CD4-positive, CD25-positive, alpha-beta regulatory T cell (primary cell): ENCODE data around the gene GCNT2. TPM values are rescaled to one million over a fixed set of nuclear protein-coding genes. Genes with fewer than 3 reads are reported as not detected.
"Not testable (repeated sequence)": the region's sequence is repeated elsewhere in the genome, so short reads cannot be mapped to it uniquely, and the experiment has no call there.

Experiments used
- ATAC-seq, 2 donors: fragments of 150-1000 bp; cut with Tn5 transposase; one replicate each; pipeline ENCODE4 v1.10.0; 2021; ENCODE audit warnings: low read depth in 2 of 2, moderate number of reproducible peaks in 2 of 2, moderate library complexity in 1 of 2
- DNase-seq, 3 donors: peaks; one replicate each; pipeline versions ENCODE4 v3.0.0 to v3.0.0-alpha.2; 2012 to 2022; ENCODE audit warnings: mixed read lengths in 1 of 3
- H3K27ac ChIP-seq: one replicate; pipeline ENCODE4 v1.7.0; 2013; ENCODE audit warnings: mild to moderate bottlenecking, low read length; ENCODE audit not compliant: insufficient read depth, poor library complexity, severe bottlenecking
- H3K27me3 ChIP-seq: one replicate; pipeline ENCODE4 v1.7.0; 2013; ENCODE audit warnings: low read length; ENCODE audit not compliant: control insufficient read depth, insufficient read depth
- H3K36me3 ChIP-seq: one replicate; pipeline ENCODE4 v1.7.0; 2013; ENCODE audit warnings: mild to moderate bottlenecking, low read length, moderate library complexity; ENCODE audit not compliant: control insufficient read depth, insufficient read depth
- H3K4me1 ChIP-seq: 2 replicates; pipeline ENCODE4 v1.7.0; 2013; ENCODE audit warnings: mild to moderate bottlenecking, low read length; ENCODE audit not compliant: insufficient read depth, control insufficient read depth, poor library complexity, severe bottlenecking
- H3K4me3 ChIP-seq: one replicate; pipeline ENCODE4 v1.7.0; 2013; ENCODE audit warnings: low read depth, mild to moderate bottlenecking, low read length, moderate library complexity
- H3K9me3 ChIP-seq, 2 experiments: 1 replicate in 1 of 2; 2 replicates in 1 of 2; pipeline ENCODE4 v1.7.0; 2013; ENCODE audit warnings: low read length in 2 of 2, mild to moderate bottlenecking in 1 of 2, moderate library complexity in 1 of 2; ENCODE audit not compliant: control insufficient read depth in 2 of 2
- H3K27ac Mint-ChIP-seq, 3 donors: one replicate each; pipeline ENCODE4 v1.8.0; 2020 to 2022; ENCODE audit warnings: mild to moderate bottlenecking in 3 of 3, mixed read lengths in 3 of 3, moderate library complexity in 2 of 3
- H3K27me3 Mint-ChIP-seq: one replicate; pipeline ENCODE4 v1.8.0; 2022; ENCODE audit warnings: mild to moderate bottlenecking, mixed read lengths
- H3K36me3 Mint-ChIP-seq: one replicate; pipeline ENCODE4 v1.8.0; 2020; ENCODE audit warnings: mixed read lengths
- H3K4me1 Mint-ChIP-seq, 4 donors: one replicate each; pipeline ENCODE4 v1.8.0; 2020 to 2022; ENCODE audit warnings: mixed read lengths in 4 of 4, mild to moderate bottlenecking in 1 of 4
- H3K4me3 Mint-ChIP-seq, 4 donors: one replicate each; pipeline ENCODE4 v1.8.0; 2020 to 2022; ENCODE audit warnings: mild to moderate bottlenecking in 4 of 4, mixed read lengths in 4 of 4, moderate library complexity in 3 of 4
- H3K9me3 Mint-ChIP-seq, 7 donors: one replicate each; pipeline ENCODE4 v1.8.0; 2020 to 2022; ENCODE audit warnings: mixed read lengths in 7 of 7, mild to moderate bottlenecking in 3 of 7, moderate library complexity in 2 of 7
- polyA plus RNA-seq, 4 donors: library from polyadenylated mRNA; unstranded; fragments of 300-500 nt; fragmentation: Illumina TruSeq; gene quantifications; one replicate each; pipeline ENCODE4 v1.2.3, GENCODE V29; 2021
- total RNA-seq: library from RNA; stranded (reverse); gene quantifications from one replicate; pipeline ENCODE4 v1.2.3, GENCODE V29; 2022

GCNT2 gene
- total and polyA plus RNA-seq, 5 donors from 2014 or later = 0.72 to 6.9 (median 1.4) TPM

DNA sequence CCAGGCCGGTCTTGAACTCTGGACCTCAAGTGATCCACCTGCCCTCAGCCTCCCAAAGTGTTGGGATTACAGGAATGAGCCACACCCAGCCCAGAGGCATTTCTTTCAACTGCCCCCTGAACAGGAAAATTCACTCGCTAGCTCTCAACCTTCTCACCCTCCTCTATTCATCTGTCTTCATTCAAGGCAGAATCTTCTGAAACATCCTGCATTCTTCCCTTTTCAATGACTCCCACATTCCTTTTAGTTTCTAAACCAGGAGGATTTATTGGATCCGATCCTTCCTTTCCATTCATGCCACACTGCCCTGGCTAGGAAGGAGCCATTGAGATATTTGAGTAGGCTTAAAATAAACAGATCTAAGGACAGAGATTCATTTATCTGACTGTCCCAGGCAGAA is 120.4 kb downstream of the GCNT2 start:
- Mint-ChIP-seq H3K27ac (peak overlapping the region in 1 of 3 donors; percentile 27), H3K27me3 (peaks cover 6% of the 10 kb centered on the region), H3K4me1 (peaks cover 0 to 5% (median 0%) of the 10 kb centered on the region in 4 donors), H3K36me3 (no peaks in the 10 kb centered on the region), H3K9me3 (no peaks in the 10 kb centered on the region), H3K4me3 (no peak overlapping the region)
- no peak for ATAC-seq
- Histone ChIP-seq H3K27ac (no peak overlapping the region), H3K4me3 (no peak overlapping the region), H3K27me3 (peaks cover 1% of the 10 kb centered on the region), H3K36me3 (no peaks in the 10 kb centered on the region), H3K9me3 (no peaks in the 10 kb centered on the region), H3K4me1 (no peaks in the 10 kb centered on the region)
- no peak for DNase-seq

DNA sequence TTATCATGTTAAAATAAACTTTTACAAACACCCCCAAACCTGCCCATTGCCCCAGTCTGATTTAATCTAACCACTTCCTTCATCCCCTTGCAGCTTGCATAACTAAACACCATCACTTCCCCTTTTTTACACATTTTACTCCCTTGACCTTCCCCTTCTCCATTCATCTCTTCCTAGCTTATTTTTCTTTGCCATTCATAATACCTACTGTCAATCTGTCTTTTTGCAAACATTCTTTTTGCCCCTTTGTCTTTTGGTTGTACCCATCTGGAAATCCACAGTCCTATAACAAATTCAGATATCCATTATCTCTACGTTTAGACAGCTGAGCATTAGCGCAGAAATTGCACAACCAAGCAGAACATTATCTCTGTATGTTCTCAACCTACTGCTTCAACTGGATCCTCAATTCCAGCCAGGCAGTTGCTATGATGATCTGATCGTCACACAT is 122.1 kb downstream of the GCNT2 start:
- Histone ChIP-seq H3K4me3 (no peak overlapping the region), H3K4me1 (no peaks in the 10 kb centered on the region), H3K9me3 (no peaks in the 10 kb centered on the region), H3K36me3 (no peaks in the 10 kb centered on the region), H3K27me3 (peaks cover 1% of the 10 kb centered on the region), H3K27ac (no peak overlapping the region)
- H3K36me3 Mint-ChIP-seq = no peaks in the 10 kb centered on the region
- no peak overlapping the region for H3K27ac Mint-ChIP-seq
- H3K9me3 Mint-ChIP-seq = no peaks in the 10 kb centered on the region
- H3K4me1 Mint-ChIP-seq = peaks cover 0 to 5% (median 0%) of the 10 kb centered on the region in 4 donors
- H3K27me3 Mint-ChIP-seq = no peaks in the 10 kb centered on the region
- no peak overlapping the region for H3K4me3 Mint-ChIP-seq
- ATAC-seq (no peak), DNase-seq (no peak)

DNA sequence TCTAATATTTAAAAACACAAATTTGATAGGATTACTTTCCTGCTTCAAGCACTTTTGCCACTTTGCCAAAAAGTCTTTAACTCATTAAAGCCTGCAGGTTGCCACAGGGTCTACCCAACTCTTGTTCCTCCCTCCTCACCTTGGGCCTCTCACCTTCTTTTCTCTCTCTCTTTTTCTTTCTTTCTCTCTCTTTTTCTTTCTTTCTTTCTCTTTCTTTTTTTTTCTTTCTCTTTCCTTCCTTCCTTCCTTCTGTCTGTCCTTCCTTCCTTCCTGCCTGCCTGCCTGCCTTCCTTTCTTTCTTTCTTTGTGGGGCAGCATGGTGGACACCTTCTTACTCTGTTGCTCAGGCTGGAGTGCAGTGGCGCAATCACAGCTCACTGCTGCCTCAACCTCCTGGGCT is 123.1 kb downstream of the GCNT2 start:
- H3K27ac ChIP-seq = no peak overlapping the region
- no peak overlapping the region for H3K4me3 ChIP-seq
- H3K4me1 Mint-ChIP-seq = peaks cover 0 to 5% (median 0%) of the 10 kb centered on the region in 4 donors
- H3K4me1 ChIP-seq = no peaks in the 10 kb centered on the region
- ATAC-seq (no peak), DNase-seq (no peak)
- no peak overlapping the region for H3K27ac Mint-ChIP-seq
- no peaks in the 10 kb centered on the region for H3K27me3 Mint-ChIP-seq
- no peaks in the 10 kb centered on the region for H3K9me3 Mint-ChIP-seq
- H3K9me3 ChIP-seq = no peaks in the 10 kb centered on the region
- peaks cover under 1% of the 10 kb centered on the region for H3K27me3 ChIP-seq
- no peak overlapping the region for H3K4me3 Mint-ChIP-seq
- no peaks in the 10 kb centered on the region for H3K36me3 ChIP-seq
- no peaks in the 10 kb centered on the region for H3K36me3 Mint-ChIP-seq

- Mint-ChIP-seq H3K4me3 (peak overlapping the region in 2 of 4 donors; percentile 22 to 34), H3K4me1 (peaks cover 6 to 13% (median 9%) of the 10 kb centered on the region in 4 donors), H3K9me3 (peaks cover 0 to 5% (median 0%) of the 10 kb centered on the region in 7 donors), H3K27me3 (peaks cover 19% of the 10 kb centered on the region), H3K27ac (no peak overlapping the region), H3K36me3 (no peaks in the 10 kb centered on the region)
- Histone ChIP-seq H3K9me3 (no peaks in the 10 kb centered on the region), H3K27me3 (peaks cover 4% of the 10 kb centered on the region), H3K27ac (no peak overlapping the region), H3K36me3 (no peaks in the 10 kb centered on the region), H3K4me3 (no peak overlapping the region), H3K4me1 (peaks cover 7% of the 10 kb centered on the region)
- peak in 2 of 3 donors; percentile 2 to 51 for DNase-seq
- ATAC-seq = no peak
These were observed 134.4 kb downstream of the GCNT2 start for GRCh38 chr6:10655508-10656055.

GRCh38 chr6:10658910-10659698 is 138.0 kb downstream of the GCNT2 start:
- Histone ChIP-seq H3K4me1 (peaks cover 7% of the 10 kb centered on the region), H3K36me3 (no peaks in the 10 kb centered on the region), H3K9me3 (no peaks in the 10 kb centered on the region), H3K27me3 (peaks cover 2% of the 10 kb centered on the region), H3K4me3 (no peak overlapping the region), H3K27ac (no peak overlapping the region)
- Mint-ChIP-seq H3K9me3 (peaks cover 0 to 7% (median 0%) of the 10 kb centered on the region in 7 donors), H3K4me3 (peak overlapping the region in 3 of 4 donors; percentile 47 to 81 (median 70)), H3K27me3 (peaks cover 13% of the 10 kb centered on the region), H3K27ac (peak overlapping the region in 1 of 3 donors; percentile 56), H3K4me1 (peaks cover 6 to 13% (median 9%) of the 10 kb centered on the region in 4 donors), H3K36me3 (no peaks in the 10 kb centered on the region)
- DNase-seq (no peak), ATAC-seq (no peak)

- peak overlapping the region in 3 of 4 donors; percentile 7 to 66 (median 18) for H3K4me3 Mint-ChIP-seq
- H3K4me3 ChIP-seq = no peak overlapping the region
These were observed 138.7 kb downstream of the GCNT2 start for GRCh38 chr6:10659699-10660348.

GRCh38 chr6:10660431-10661191 is 139.5 kb downstream of the GCNT2 start:
- peak overlapping the region; percentile 17 to 66 (median 23) for H3K4me3 Mint-ChIP-seq
- not testable (repeated sequence) for H3K4me1 ChIP-seq, DNase-seq, H3K27me3 ChIP-seq, H3K27me3 Mint-ChIP-seq, H3K4me3 ChIP-seq, ATAC-seq, H3K36me3 Mint-ChIP-seq, H3K9me3 ChIP-seq, H3K27ac ChIP-seq, H3K36me3 ChIP-seq, H3K9me3 Mint-ChIP-seq
- H3K4me1 Mint-ChIP-seq = peaks cover 4 to 11% (median 4%) of the 10 kb centered on the region in 4 donors
- peak overlapping the region in 1 of 3 donors; percentile 8 for H3K27ac Mint-ChIP-seq

More at GRCh38 chr6:10659699-10660348, 138.7 kb downstream of the GCNT2 start:
- no peak for ATAC-seq
- DNase-seq = peak in 1 of 3 donors; percentile 13
- Mint-ChIP-seq H3K4me1 (peaks cover 6 to 13% (median 9%) of the 10 kb centered on the region in 4 donors), H3K9me3 (peaks cover 0 to 7% (median 0%) of the 10 kb centered on the region in 7 donors), H3K27me3 (peaks cover 13% of the 10 kb centered on the region), H3K27ac (no peak overlapping the region), H3K36me3 (no peaks in the 10 kb centered on the region)
- Histone ChIP-seq H3K9me3 (no peaks in the 10 kb centered on the region), H3K27me3 (peaks cover 2% of the 10 kb centered on the region), H3K4me1 (peaks cover 7% of the 10 kb centered on the region), H3K36me3 (no peaks in the 10 kb centered on the region), H3K27ac (no peak overlapping the region)
